NCI-H524 treated with DMSO at 0.1 percent for 48 hours (cell line): ENCODE measurements around the gene TRRAP.
"Not testable (repeated sequence)": the region's sequence is repeated elsewhere in the genome, so short reads cannot be mapped to it uniquely, and the experiment has no call there.

Source experiments
- DNase-seq: peaks from one replicate; lab custom pipeline; 2025; lab: John Stamatoyannopoulos, UW

TRRAP gene

DNA sequence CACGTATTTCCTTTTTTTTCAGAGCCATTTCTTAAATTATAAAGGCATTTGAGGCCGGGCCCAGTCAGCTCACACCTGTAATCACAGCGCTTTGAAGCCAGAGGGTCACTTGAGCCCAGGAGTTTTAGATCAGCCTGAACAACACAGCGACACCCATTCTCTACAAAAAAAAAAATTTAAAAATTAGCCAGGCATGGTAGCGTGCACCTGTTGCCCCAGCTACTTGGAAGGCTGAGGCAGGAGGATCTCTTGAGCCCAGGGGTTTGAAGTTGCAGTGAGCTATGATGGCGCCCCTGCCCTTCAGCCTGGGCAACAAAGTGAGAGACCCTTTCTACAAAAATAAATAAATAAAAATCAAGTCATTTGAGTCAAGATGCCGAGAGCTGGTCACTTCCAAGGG lies 11.6 kb upstream of the TRRAP start:
- DNase-seq = no peak

DNA sequence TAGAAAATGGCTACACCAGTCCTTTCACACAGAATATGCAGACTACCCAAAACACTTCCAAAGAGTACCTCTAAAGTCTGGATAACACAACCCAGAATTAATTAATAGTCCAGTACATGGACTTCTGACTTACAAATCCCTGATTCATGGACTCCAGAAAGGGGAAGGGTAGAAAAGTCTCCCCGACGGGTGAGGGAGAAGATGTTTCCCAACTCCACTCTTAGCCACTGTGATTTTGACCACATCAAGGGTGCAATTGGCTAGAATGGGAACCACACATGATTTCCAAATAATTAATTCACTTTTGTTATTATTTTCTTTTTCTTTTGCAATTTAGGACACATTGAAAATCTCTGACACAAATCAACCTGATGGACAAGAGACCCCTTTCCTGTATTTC lies 9.9 kb upstream of the TRRAP start:
- DNase-seq = no peak

DNA sequence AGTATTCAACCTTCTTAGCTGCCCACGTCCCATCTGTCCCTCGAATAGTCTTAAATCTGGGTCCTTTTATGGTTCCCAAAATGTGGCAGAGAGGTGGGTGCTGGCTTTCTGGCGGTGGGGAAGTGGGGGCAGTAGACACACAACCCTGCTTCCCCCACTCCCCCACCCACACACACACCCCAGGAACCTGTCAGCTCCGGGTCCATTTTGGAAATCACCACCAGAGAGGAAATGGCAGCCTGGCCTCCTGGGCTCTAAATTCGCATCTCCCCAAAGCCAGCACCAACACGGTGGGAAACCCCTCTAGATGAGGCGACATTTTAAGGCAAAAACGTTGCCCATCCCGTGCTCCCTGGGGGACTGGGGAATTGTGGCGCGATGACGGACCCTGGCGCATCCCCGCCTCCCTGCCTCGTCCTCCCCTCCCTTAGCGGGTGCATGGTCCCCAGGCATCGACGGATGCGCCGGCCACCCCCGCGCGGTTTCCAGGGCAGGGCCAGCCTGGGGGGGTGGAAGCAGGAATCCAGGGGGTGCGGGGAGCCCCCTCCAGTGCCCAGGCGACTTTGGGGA lies 9.2 kb upstream of the TRRAP start:
- DNase-seq = no peak

DNA sequence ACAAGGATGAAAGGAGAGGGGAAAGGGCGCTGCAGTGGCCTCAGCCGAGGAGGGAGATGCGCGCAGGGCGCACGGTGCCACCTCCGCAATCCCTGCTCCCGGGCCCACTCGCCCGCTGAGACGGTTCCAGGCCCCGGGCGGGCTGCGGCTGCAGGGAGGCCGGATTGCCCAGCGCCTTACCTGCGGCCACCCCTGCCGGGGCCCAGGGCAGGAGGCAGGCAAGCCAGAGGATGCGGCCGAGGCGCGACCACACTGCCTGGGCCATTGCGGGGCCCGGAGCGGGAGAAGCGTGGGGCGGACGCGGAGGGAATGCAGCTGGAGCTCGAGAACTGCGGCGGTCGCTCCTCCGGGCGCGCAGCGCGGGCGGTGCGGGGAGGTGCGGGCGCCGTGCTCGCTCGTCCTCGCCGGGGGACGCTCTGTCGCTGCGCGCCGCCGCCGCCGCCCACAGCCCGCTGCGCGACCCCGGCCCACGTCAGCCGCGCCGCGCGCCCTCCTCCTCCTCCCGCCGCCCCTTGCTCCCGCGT lies 8.7 kb upstream of the TRRAP start, which contains the start of gene TMEM130:
TSS of gene TMEM130 (minus strand) at position 418 of the 524 bp plus-strand sequence. CDS start at position 265, 153 bp downstream.
- no peak for DNase-seq

DNA sequence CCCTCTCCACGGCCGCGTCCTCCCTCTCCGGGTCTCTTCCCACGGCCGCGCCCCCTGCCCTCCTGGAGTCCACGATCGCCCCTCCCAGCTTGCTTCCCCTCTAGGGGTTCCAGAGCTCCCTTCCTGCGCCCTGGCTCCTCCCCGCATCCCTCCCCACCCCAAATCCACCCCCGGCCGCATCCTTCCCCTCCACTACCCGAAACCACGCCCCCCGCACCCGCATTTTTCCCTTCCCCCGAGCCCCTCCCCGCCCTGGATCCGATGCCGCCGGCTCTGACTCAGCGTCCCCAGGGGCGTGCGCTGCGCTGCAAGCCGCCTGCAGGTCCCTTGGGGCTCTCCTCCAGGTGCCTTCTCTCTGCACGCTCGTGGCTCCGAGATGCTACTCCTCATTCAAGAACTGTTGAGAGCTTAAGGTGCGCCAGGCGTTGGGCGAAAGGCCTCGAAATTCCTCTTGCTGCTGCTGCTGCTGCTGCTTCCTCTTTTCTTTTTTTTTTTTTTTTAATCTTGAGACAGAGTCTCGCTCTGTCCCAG lies 8.1 kb upstream of the TRRAP start:
- no peak for DNase-seq

DNA sequence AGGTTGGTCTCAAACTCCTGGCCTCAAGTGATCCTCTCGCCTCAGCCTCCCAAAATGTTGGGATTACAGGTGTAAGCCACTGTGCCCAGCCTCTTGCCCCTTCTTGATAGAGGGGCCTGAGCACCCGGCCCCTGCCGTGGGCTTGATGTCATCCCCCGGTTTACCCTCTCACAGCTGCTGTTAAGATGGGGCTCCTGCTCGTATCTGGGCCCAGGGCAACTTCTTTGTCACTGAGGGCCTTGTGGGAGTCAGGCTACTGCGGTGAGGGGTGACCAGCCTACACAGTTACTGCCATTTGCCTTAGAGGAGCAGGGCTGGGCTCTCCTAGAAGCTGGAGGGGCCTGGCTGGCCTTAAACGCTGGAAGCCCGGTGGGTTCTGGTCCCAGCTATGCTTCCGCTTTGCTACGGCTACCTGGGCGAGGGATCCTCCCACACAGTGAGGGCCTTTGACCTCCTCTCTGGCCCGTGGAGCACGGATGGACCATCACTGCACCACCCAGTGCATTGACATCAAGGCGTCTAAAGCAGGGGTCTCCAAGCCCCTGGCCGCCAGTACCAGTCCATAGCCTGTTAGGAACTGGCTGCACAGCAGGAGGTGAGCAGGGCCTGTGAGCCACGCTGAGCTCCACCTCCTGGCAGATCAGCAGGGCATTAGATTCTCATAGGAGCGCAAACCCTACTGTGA lies 7.4 kb upstream of the TRRAP start:
- no peak for DNase-seq

DNA sequence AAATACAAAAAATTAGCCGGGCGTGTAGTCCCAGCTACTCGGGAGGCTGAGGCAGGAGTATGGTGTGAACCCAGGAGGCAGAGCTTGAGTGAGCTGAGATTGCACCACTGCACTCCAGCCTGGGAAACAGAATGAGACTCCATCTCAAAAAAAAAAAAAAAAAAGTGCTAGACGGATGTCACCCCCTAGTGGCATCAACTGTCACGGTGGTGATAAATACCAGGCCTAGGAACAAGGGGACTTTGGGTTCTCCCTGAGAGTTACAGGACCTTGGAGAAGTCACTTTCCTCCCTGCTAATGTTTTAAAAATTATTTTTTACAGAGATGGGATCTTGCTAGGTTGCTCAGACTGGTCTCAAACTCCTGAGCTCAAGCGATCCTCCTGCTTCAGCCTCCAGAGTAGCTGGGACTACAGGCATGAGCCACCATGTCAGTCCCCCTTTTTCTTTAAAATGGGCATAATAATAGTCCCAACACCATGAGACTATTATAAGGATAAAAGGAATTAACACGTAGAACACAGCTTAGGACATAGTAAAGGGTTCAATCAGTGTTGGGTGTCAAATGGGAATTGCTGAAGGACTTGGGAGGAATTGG lies 5.9 kb upstream of the TRRAP start:
- DNase-seq = no peak

DNA sequence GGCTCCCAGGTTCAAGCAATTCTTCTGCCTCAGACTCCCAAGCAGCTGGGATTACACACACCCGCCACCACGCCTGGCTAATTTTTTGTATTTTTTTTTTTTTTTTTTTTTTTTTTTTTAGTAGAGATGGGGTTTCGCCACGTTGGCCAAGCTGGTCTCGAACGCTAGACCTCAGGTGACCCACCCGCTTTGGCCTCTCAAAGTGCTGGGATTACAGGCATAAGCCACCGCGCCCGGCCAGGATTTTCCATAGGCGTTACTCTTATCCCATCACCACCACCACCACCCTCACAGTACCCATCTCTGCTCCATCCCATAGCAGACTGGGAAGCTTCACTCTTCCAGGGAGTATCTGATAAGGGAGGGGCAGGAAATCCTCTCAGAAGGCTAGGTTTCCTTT lies 4.7 kb upstream of the TRRAP start:
- DNase-seq = not testable (repeated sequence)

DNA sequence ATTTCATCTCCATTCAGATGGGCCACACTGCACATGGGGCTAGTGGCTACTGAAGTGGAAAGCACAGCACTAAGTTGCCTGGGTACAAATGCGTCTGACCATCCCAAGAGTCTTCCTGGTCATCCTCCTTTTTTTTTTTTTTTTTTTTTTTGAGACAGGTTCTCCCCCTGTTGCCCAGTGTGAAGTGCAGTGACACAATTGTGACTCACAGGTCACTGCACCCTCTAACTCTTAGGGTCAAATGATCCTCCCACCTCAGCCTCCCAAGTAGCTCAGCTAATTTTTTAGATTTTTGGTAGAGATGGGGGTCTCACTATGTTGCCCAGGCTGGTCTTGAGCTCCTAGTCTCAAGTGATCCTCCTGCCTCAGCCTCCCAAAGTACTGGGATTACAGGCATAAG lies 3.4 kb upstream of the TRRAP start:
- no peak for DNase-seq

DNA sequence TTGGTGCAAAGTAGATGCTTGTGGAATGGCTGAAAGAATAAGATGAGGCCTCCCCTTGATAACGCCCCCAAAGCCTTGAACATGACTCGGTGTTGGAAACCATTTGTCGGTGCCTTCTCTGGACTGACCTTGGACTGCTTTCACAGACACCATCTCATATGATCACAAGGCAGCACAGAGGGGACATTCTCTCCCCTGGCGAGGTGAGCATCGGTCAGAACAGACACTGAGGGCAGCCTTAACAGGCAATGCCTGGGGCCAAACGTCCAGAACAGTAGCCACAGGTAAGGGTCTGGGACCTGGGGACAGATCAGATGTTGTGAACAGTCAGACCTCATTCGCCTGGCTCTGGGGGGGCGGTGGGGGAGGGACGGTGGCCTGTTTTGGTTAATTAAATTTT lies 2.8 kb upstream of the TRRAP start:
- DNase-seq = no peak

DNA sequence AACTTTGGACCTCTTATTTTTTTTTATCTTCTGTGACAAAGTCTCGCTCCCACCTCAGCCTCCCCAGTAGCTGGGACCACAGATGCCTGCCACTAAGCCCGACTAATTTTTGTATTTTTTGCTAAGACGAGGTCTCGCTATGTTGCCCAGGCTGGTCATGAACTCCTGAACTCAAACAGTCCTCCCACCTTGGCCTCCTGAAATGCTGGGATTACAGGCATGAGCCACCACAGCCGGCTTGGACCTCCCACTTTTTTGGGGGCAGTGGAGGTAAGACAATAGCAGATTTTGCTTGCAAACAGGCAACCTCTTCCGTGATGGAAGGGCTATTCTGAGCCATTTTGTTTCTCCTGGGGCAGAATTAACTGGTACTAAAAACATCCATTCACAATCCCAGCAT lies 1.2 kb upstream of the TRRAP start:
- DNase-seq = no peak

DNA sequence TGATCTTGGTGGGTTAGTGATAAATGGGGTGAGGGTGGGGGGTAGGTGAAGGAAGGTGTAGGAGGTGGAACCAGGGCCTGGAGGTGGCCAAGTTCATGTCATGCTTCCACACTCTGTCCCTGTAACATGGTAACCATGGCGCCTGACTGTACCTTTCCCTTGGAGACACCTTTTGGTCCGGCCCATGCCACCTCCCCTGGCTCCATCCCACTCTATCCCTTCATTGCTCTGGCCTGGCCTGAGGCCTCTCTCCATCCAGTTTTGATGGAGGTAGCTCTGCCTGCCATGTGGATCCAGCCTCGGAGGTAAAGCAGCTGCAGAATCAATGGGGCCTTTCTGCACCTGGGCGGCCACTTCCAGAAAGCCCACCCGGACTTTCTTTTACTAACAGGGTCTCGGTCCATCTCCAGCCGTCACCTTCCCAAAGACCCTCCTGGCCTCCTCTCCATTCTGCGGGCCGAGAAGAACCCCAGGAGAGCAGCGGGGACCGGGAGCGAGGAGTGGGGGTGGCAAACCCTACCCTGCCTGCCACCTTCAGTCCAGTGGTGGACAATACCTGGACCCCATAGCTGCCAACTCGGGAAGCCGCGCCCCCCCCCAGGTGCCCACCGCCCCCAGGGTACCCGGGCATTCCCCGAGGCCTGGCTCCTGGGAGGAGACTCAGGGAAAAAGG lies 504 bp upstream of the TRRAP start:
- no peak for DNase-seq

DNA sequence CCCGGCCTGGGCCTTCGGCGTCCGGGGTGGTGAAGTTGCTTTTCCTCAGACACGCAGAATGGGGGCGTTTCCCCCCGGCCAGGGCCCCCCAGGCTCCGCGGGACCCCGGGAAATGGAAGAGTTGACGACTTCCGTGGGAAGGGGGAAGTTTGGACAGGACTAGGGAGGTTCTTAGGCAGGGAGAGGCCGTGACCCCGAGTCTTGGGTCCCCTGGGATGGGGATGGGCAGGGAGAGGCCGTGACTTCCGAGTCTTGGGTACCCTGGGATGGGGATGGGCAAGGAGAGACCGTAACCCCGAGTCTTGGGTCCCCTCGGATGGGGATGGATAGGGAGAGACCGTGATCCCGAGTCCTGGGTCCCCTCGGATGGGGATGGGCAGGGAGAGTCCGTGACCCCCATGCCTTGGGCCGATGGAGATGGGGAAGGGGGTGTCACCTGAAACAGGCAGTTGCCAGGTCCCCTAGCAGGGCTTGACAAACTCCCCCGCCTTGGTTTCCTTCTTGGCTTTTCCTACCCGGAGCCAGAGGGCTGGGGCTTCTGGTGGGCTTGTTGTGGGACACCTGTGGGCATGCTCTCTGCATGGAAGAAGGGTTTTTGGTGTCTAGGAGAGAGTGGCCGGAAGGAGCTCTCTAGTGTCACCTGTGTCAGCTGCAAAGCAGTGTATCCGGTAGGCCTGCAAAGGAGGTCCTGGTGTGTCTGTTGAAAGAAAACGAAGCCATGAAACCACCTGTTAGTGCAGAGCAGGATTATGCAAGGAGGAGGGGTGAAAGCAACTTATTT lies 1.1 kb downstream of the TRRAP start:
- DNase-seq = peak; percentile 10

DNA sequence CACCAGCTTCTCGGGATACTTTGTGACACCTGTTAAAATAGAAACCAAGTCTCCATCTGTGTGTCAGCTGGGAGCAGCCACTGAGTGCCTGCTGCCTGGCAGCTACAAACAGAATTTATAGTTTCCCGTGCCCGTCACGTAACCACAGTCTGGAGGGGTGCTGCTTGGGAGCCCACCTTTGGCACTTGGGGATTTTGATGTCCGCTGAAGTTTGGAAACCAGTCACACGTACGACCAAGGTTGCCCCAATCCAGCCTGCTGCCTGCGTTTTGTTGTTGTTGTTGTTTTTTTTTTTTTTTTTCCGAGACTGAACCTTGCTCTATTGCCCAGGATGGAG lies 1.6 kb downstream of the TRRAP start:
- DNase-seq = no peak

DNA sequence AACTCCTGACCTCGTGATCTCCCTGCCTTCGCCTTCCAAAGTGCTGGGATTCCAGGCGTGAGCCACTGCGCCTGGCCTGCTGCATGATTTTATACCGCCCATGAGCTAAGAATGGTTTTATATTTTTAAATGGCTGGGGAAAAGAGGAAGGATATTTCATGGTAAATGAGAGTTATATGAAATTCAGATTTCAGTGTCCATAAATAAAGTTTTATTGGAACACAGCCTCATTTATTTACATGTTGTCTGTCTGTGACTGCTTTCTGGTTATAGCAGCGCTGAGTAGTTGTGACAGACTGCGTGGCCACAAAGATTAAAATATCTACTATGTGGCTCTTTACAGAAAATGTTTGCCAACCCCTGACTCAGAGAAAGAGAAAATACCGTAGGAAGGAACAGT lies 2.2 kb downstream of the TRRAP start:
- no peak for DNase-seq

DNA sequence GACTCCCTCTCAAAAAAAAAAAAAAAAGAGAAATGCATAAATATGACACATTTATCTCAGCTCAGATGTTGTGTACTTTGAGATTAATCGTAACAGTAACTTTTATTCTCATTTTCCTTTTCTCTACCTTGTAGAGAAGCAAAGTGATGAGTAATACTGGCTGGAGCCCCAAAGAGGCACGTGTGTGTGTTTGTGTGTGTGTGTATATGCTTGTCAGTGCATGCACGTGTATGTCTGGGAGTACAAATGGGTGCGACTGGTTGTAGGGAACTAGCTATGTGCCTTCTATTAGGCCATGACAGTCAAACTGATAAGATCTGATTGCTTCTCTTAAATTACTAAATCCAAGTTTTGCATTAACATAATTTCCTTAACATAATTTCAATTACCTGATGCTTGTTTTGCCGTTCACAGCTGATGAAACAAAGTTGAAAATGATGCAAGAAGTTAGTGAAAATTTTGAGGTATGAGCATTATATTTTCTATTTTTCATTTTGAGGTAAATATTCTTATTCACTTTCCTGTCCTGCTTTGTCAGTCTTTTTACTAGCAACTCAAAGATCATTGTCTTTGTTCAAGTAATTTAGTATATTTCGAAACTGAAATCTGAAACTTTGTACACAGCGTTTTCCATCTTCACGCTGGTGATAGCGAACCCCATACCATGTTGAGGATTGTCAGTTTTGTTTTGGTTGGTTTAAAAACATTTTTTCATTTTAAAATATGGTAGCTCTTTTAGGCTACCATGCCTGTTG lies 3.4 kb downstream of the TRRAP start:
- DNase-seq = no peak

DNA sequence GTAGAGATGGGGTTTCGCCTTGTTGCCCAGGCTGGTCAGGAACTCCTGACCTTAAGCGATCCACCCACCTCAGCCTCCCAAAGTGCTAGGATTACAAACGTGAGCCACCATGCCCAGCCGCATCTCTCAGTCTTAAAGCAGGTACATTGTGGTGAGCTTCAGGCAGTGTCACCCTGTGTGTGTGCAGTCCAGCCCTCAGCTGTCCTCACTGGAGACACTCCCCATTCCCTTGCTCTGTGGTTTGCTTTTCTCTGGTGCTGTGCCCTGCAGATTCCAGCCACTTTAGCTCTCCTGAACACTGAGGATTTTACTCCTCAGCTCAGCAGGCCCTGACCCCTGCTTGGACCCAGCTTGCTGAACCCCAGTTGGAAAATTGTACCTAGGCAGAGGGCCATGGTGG lies 6.1 kb downstream of the TRRAP start:
- DNase-seq = no peak

DNA sequence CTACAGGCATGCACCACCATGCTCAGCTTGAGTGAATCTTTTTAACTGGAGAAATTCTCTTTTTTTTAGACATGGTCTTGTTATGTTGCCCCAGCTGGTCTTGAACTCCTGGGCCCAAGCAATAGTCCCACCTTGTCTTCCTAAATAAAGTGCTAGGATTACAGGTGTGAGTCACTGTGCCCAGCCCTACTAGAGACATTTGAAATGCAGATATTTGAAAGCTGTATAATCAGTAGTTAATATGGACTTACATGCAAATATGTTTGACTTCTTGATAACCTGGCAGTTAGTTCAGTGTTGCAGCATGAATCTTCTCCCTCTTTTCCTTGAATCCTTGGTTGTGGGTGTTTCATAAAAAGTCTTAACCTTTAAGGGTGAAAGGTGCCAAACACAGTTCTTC lies 8.7 kb downstream of the TRRAP start:
- DNase-seq = no peak

DNA sequence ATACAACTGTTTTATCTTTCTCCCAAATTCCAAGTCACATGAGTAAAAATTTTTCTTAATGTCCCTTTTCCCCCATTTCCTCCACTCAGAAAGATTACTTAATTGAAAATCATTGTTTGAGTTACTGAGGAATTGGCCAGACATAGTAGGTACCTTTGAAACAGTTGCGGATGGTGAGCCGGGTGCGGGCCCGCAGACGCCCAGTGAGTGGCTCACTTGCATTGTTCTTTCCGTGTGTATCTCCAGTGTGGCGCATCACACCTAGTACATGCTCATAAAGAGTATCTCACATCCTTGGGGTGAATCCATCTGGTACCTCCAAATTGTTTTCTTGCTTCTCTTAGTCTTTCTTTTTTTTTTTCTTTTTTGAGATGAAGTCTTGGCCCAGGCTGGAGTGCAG lies 14.3 kb downstream of the TRRAP start:
- DNase-seq = no peak

DNA sequence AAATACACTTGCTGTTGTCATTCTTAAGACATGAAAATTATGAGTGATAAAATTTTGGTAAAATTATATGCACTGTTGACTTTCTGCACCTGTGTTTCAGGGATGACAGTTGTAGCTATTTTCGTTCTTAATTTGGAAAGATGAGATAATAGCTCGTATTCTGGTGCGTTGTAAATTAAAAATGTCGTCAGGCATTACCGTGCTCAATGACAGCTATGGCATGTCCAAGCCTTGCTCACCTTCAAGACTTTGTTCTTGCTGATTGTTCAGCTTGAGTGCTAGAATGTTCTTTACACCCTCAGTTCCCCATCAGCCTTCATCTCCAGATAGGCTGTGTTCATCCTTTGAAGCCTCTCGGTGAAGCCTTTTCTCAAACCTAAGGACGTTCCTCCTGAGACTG lies 21.5 kb downstream of the TRRAP start:
- DNase-seq = no peak

DNA sequence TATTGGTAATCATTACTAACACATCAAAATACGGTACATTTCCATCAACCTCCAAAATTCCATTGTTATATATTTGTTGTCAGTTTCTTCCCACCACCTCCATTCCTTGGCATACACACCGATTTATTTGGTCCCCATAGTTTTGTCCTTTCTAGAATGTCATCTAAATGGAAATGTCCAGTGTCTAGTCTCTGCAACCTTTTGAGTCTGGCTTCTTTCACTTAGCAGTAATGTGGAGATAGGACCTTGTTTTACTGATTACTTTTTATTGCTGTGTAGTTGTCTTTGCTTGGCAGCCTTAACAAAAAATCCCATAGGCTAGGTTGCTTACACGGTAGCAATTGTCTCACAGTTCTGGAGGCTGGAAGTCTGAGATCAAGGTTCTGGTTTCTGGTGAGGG lies 22.5 kb downstream of the TRRAP start:
- DNase-seq = no peak
